HCT116 (cell line): ENCODE data around the gene PSMB7. TPM values are rescaled to one million over a fixed set of nuclear protein-coding genes. Genes with fewer than 3 reads are reported as not detected.

Experiments
- ATAC-seq: fragments of 200-7000 bp; cut with Tn5 transposase; 2 replicates; pipeline ENCODE4 v1.9.1; 2020; ENCODE audit warnings: mild to moderate bottlenecking, moderate library complexity
- BruUV-seq: library from RNA; stranded (reverse); fragments of 400-500 nt; replicated peaks from 2 replicates; lab custom pipeline; 2021; lab: Mats Ljungman, UMichigan
- CTCF ChIA-PET: fragments of 300-600 bp; sonication (Branson Sonifier 250); formaldehyde crosslinking; loops from one replicate; lab custom pipeline; 2021; ENCODE audit warnings: antibody characterized with exemption; lab: Charles Lee
- POLR2A ChIA-PET: fragments of 300-600, 350-600 bp; sonication (Branson Sonifier 250); formaldehyde crosslinking; loops from one replicate; lab custom pipeline; 2021; ENCODE audit warnings: antibody characterized with exemption; lab: Charles Lee
- RAD21 ChIA-PET, 2 experiments: fragments of 300-600 bp; sonication (Branson Sonifier 250); formaldehyde crosslinking; loops; one replicate each; lab custom pipeline; 2023; ENCODE audit warnings: low total read pairs in 2 of 2; ENCODE audit not compliant: uncharacterized antibody in 2 of 2, unreplicated experiment in 2 of 2, low non-redundant PET in 1 of 2; lab: Charles Lee
- DNase-seq: peaks from one replicate; pipeline ENCODE4 v3.0.0-alpha.2; 2010; ENCODE audit warnings: low read depth, low spot score
- H2AFZ ChIP-seq: fragments of 200-600 bp; shearing (Covaris generic), sonication (generic); 2 replicates; pipeline ENCODE4 v1.6.1; 2017; ENCODE audit warnings: low read depth, mixed run types, mixed read lengths, antibody characterized with exemption, low read length; ENCODE audit not compliant: poor library complexity, severe bottlenecking
- H3K27ac ChIP-seq: 2 replicates; pipeline ENCODE4 v1.5.1; 2012; ENCODE audit warnings: low read depth, low read length
- H3K27me3 ChIP-seq: fragments of 200-600 bp; sonication (generic); 2 replicates; pipeline ENCODE4 v1.6.1; 2016; ENCODE audit warnings: mixed run types, low read length, mixed read lengths; ENCODE audit not compliant: insufficient read depth
- H3K36me3 ChIP-seq, 2 experiments: fragments of 200-500 bp in 1 of 2; fragments of 200-600 bp in 1 of 2; sonication (Bioruptor generic) in 1 of 2; sonication (generic) in 1 of 2; 2 replicates each; pipeline versions ENCODE4 v1.5.1 to v1.6.1; 2014 to 2016; ENCODE audit warnings: low read length in 2 of 2, inconsistent platforms in 1 of 2, mixed read lengths in 1 of 2, mixed run types in 1 of 2; ENCODE audit not compliant: insufficient read depth in 2 of 2, control insufficient read depth in 1 of 2
- H3K4me1 ChIP-seq, 2 experiments: fragments of 200-600 bp in 1 of 2; sonication (generic) in 1 of 2; 2 replicates each; pipeline versions ENCODE4 v1.5.1 to v1.6.1; 2012 to 2017; ENCODE audit warnings: low read length in 2 of 2, inconsistent platforms in 1 of 2, mild to moderate bottlenecking in 1 of 2, mixed read lengths in 1 of 2, mixed run types in 1 of 2, moderate library complexity in 1 of 2; ENCODE audit not compliant: insufficient read depth in 2 of 2, control insufficient read depth in 1 of 2
- H3K4me2 ChIP-seq: fragments of 200-600 bp; sonication (generic); 2 replicates; pipeline ENCODE4 v1.6.1; 2017; ENCODE audit warnings: mixed run types, low read length, mixed read lengths
- H3K4me3 ChIP-seq, 2 experiments: fragments of 200-600 bp in 1 of 2; sonication (generic) in 1 of 2; replicated peaks in 1 of 2; 2 replicates each; pipeline ENCODE4 v1.5.1; 2011 to 2016; ENCODE audit warnings: low read length in 2 of 2, control low read depth in 1 of 2, low read depth in 1 of 2, mild to moderate bottlenecking in 1 of 2, mixed read lengths in 1 of 2, mixed run types in 1 of 2
- H3K79me2 ChIP-seq: fragments of 200-600 bp; sonication (generic); 2 replicates; pipeline ENCODE4 v1.6.1; 2017; ENCODE audit warnings: mild to moderate bottlenecking, mixed run types, low read length, moderate library complexity, mixed read lengths; ENCODE audit not compliant: insufficient read depth
- H3K9ac ChIP-seq: fragments of 200-600 bp; sonication (generic); 2 replicates; pipeline ENCODE4 v1.6.1; 2016; ENCODE audit warnings: low read length, mixed read lengths
- H3K9me2 ChIP-seq: fragments of 200-600 bp; sonication (generic), shearing (Covaris generic); 2 replicates; pipeline ENCODE4 v1.6.1; 2017; ENCODE audit warnings: mixed run types, mild to moderate bottlenecking, moderate library complexity; ENCODE audit not compliant: insufficient read depth
- H3K9me3 ChIP-seq, 2 experiments: fragments of 200-500 bp in 1 of 2; fragments of 200-600 bp in 1 of 2; sonication (Bioruptor generic) in 1 of 2; sonication (generic) in 1 of 2; 2 replicates each; pipeline ENCODE4 v1.6.1; 2014 to 2017; ENCODE audit warnings: low read length in 2 of 2, mixed read lengths in 2 of 2, inconsistent platforms in 1 of 2, low read depth in 1 of 2, mild to moderate bottlenecking in 1 of 2, mixed run types in 1 of 2, moderate library complexity in 1 of 2; ENCODE audit not compliant: control insufficient read depth in 1 of 2, insufficient read depth in 1 of 2
- H4K20me1 ChIP-seq: fragments of 200-600 bp; sonication (generic), shearing (Covaris generic); 2 replicates; pipeline ENCODE4 v1.6.1; 2017; ENCODE audit warnings: mixed run types, mild to moderate bottlenecking, moderate library complexity; ENCODE audit not compliant: insufficient read depth
- CBX3 ChIP-seq: IDR thresholded peaks from 2 replicates; pipeline ENCODE4 v1.6.1; 2012; ENCODE audit warnings: low read depth
- CEBPB ChIP-seq: IDR thresholded peaks from 2 replicates; pipeline ENCODE4 v1.6.1; 2012; ENCODE audit warnings: low read depth
- EGR1 ChIP-seq: IDR thresholded peaks from 2 replicates; pipeline ENCODE4 v1.6.1; 2012; ENCODE audit warnings: low read depth
- ELF1 ChIP-seq: IDR thresholded peaks from 2 replicates; pipeline ENCODE4 v1.6.1; 2012; ENCODE audit warnings: low read depth, borderline replicate concordance
- EZH2 ChIP-seq: fragments of 200-600 bp; sonication (generic); IDR thresholded peaks from 2 replicates; pipeline ENCODE4 v1.6.1; 2017; ENCODE audit warnings: antibody characterized with exemption, mixed run types
- POLR2A ChIP-seq: IDR thresholded peaks from 2 replicates; pipeline ENCODE4 v1.7.0; 2011; ENCODE audit warnings: borderline replicate concordance; ENCODE audit not compliant: insufficient read depth, insufficient read length; ENCODE audit errors: extremely low read depth
- SP1 ChIP-seq: IDR thresholded peaks from 2 replicates; pipeline ENCODE4 v1.6.1; 2012; ENCODE audit warnings: low read depth
- SRF ChIP-seq: IDR thresholded peaks from 2 replicates; pipeline ENCODE4 v1.6.1; 2012; ENCODE audit warnings: low read depth
- TCF7L2 ChIP-seq: IDR thresholded peaks from 2 replicates; pipeline ENCODE4 v1.7.0; 2011; ENCODE audit warnings: borderline replicate concordance, inconsistent platforms; ENCODE audit not compliant: insufficient read depth, insufficient read length; ENCODE audit errors: extremely low read depth
- YY1 ChIP-seq: IDR thresholded peaks from 2 replicates; pipeline ENCODE4 v1.6.1; 2011; ENCODE audit warnings: low read length, low read depth, moderate library complexity, mild to moderate bottlenecking; ENCODE audit not compliant: insufficient replicate concordance; ENCODE audit errors: extremely low read depth
- ZNF274 ChIP-seq: fragments of 200-500 bp; sonication (Bioruptor generic); IDR thresholded peaks from 2 replicates; pipeline ENCODE4 v1.6.1; 2014; ENCODE audit warnings: mild to moderate bottlenecking, low read depth, low read length, inconsistent platforms
- intact Hi-C: fragments of 100-400 bp; cut with micrococcal nuclease; formaldehyde crosslinking; loops from 2 replicates; pipeline ENCODE4 v1.10.0; 2022
- total RNA-seq: library from RNA; stranded (reverse); gene quantifications from one replicate; pipeline ENCODE4 v1.2.1, GENCODE V29; 2021; ENCODE audit not compliant: unreplicated experiment
- TF ChIP-seq, protein P1 (sequence below): IDR thresholded peaks from 2 replicates; pipeline ENCODE4 v1.6.1; 2011; ENCODE audit warnings: mild to moderate bottlenecking, low read length, moderate library complexity; ENCODE audit not compliant: insufficient replicate concordance; ENCODE audit errors: extremely low read depth
- TF ChIP-seq, protein P2 (sequence below): IDR thresholded peaks from 2 replicates; pipeline ENCODE4 v1.6.1; 2012

Gene PSMB7
- total RNA-seq, 1 experiment from 2014 or later: 222 TPM

DNA sequence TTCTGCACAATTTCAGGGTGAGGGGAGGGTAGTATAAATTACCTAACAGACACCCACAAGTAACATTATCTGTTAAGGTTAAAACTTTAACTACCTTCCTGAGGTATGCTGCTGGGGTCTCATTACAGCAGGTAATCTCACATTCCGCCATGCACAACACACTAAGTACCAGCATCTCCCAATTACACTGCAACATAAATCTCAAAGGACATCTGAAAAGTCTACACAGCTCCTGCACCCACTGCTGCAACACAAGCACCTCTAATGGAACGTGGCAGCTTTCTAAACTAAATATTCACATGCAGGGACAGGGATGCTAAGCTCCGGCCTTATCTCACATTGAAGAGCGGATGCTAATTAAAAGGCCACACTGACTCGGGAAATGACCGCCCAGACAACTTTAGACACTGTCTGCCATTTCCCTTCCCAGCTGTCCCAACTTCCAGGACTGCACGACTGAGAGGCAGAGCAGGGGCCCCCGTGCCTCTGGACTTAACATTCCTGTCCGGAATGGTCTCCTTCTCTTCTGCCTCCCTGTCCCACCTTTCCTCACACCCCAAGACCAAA, 45.9 kb downstream of the PSMB7 start:
- peaks cover 15% of the 10 kb centered on the region; the same call in 1 of the 2 replicates for H4K20me1 ChIP-seq
- BruUV-seq: no TSS peak
- no peak overlapping the region for H2AFZ ChIP-seq
- peaks cover 7 to 20% of the 10 kb centered on the region in 2 experiments; a peak in 3 of 4 replicates for H3K4me1 ChIP-seq
- no peak overlapping the region for H3K4me3 ChIP-seq
- RAD21 ChIA-PET: no interaction called here
- DNase-seq (no peak), ATAC-seq (no peak)
- no peaks in the 10 kb centered on the region for H3K9me2 ChIP-seq
- CTCF ChIA-PET: no interaction called here
- peaks cover 100% of the 10 kb centered on the region for H3K79me2 ChIP-seq
- no peaks in the 10 kb centered on the region for H3K9me3 ChIP-seq
- TF ChIP-seq SRF: no peak
- TF ChIP-seq EZH2: no peak
- no peak for TF ChIP-seq ZNF274
- TF ChIP-seq SP1: no peak
- TF ChIP-seq, protein P1, sequence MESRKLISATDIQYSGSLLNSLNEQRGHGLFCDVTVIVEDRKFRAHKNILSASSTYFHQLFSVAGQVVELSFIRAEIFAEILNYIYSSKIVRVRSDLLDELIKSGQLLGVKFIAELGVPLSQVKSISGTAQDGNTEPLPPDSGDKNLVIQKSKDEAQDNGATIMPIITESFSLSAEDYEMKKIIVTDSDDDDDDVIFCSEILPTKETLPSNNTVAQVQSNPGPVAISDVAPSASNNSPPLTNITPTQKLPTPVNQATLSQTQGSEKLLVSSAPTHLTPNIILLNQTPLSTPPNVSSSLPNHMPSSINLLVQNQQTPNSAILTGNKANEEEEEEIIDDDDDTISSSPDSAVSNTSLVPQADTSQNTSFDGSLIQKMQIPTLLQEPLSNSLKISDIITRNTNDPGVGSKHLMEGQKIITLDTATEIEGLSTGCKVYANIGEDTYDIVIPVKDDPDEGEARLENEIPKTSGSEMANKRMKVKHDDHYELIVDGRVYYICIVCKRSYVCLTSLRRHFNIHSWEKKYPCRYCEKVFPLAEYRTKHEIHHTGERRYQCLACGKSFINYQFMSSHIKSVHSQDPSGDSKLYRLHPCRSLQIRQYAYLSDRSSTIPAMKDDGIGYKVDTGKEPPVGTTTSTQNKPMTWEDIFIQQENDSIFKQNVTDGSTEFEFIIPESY: no peak
- no peak for TF ChIP-seq ELF1
- TF ChIP-seq, all 23 proteins: peak for 0
- Histone ChIP-seq H3K4me2 (no peak overlapping the region), H3K27me3 (no peaks in the 10 kb centered on the region), H3K9ac (no peak overlapping the region), H3K27ac (no peak overlapping the region), H3K36me3 (no peaks in the 10 kb centered on the region)
- intact Hi-C loops: no loop called here
- POLR2A ChIA-PET: no interaction called here

DNA sequence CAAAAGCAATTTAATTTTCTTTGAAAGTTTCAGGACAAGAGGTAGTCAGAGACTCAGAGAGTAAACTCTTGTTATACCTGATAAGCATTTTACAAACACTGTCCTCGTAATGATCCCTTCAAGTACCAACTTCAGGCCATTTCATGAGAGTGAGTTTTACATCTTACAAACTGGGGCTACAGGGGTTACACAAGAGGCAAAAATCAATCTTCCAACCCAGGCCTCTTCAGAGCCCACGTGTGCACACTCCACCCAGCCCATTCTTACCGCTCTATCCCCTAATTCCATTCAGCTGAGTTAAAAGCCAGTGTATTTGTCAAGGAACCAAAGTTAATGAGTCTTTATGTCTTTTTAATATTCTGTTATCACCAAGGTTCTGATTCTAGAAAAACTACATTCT, 46.5 kb downstream of the PSMB7 start:
- Histone ChIP-seq H3K27me3 (no peaks in the 10 kb centered on the region), H4K20me1 (peaks cover 15% of the 10 kb centered on the region; the same call in 1 of the 2 replicates), H3K9me2 (no peaks in the 10 kb centered on the region), H3K9me3 (no peaks in the 10 kb centered on the region), H3K36me3 (no peaks in the 10 kb centered on the region), H3K4me1 (peaks cover 7 to 20% of the 10 kb centered on the region in 2 experiments; a peak in 3 of 4 replicates), H3K27ac (no peak overlapping the region), H3K9ac (no peak overlapping the region), H3K4me2 (no peak overlapping the region), H3K79me2 (peaks cover 100% of the 10 kb centered on the region), H2AFZ (no peak overlapping the region), H3K4me3 (no peak overlapping the region)
- CTCF ChIA-PET: no interaction called here
- intact Hi-C loops: no loop called here
- TF ChIP-seq POLR2A (no peak), EGR1 (no peak), SRF (no peak), TCF7L2 (no peak), ELF1 (no peak), YY1 (no peak), EZH2 (no peak), CBX3 (no peak), SP1 (no peak), CEBPB (no peak)
- TF ChIP-seq, protein P2, sequence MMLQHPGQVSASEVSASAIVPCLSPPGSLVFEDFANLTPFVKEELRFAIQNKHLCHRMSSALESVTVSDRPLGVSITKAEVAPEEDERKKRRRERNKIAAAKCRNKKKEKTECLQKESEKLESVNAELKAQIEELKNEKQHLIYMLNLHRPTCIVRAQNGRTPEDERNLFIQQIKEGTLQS: no peak
- ATAC-seq (no peak), DNase-seq (no peak)
- RAD21 ChIA-PET: no interaction called here
- POLR2A ChIA-PET: no interaction called here
- BruUV-seq: no TSS peak
